GM21390 (cell line): ENCODE measurements around the gene ALKBH3.

Experiments used
- ATAC-seq: cut with Tn5 transposase; IDR thresholded peaks from one replicate; pipeline ENCODE4 v1.9.1; 2021; ENCODE audit not compliant: unreplicated experiment

The ALKBH3 gene

DNA sequence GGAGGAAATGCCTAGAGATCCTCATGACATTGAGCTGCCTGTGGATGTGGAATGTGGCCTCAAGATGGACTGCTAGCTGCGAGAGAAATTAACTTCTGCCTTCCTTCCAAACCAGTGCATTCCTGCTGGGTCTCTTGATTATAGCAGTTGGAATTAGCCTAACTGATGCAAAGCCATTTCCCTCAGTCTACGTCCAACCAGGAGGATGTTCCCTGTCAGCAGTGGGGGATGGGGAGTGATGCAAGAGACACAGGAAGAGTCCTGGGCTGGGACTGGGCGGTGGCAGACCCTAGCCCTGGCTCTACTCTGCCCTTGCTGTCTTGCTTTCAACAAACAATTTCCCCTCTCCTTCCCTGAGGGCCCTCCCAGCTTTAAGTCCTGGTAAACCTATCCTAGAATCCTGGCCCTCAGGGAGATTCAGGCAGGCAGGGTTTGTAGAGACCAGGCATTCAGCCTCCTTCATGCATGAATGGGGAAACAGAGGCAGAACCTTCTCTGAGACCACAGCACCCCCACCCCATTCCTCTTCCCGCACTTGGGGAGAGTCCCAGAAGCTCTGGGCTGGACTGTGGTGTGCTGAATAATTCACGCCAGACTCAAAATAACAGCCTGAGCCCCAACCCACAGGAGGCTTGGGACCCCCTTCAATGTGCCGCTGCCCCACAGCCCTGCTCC, 78.8 kb downstream of the ALKBH3 start:
- no peak for ATAC-seq

DNA sequence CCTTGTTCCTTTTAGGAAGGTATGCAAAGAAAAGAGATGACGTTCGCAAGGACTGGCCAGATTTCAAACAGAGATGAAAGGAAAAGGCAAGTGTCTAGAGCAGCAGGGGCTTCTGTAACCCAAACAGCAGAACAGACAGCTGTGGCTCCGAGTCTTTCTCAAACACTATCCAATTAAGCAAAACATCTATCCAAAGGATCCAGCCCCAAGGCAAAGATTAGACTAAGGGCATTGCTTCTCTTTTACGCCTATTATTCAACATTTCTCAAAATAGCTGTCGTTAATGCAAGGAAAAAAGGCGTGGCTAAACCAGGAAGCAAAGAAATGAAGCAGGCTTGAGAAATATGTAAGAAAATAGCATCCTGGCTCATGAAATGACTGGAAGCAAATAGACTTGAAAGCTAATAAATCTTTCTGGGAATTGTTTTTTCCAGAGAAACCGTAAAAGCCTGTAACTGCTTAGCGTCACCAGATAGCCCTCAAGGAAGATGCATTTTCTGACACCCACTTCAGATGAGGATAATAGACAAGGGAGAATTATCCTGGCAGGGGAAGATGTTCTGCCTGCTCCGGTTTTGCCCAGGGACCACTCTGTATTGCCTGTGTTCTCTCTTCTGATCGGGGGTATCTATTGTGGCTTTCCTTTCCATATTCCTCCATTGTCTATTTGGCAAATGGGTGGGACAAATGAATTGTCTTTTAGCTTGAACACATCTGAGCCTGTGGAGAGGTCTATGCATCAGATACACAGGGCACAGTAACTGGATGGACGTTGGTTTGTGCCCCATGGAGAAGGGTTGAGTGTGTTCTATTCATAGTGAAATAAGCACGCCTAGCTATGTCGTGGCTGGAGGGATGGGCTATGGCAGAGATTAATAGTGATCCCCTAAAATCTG, 82.0 kb downstream of the ALKBH3 start:
- no peak for ATAC-seq

DNA sequence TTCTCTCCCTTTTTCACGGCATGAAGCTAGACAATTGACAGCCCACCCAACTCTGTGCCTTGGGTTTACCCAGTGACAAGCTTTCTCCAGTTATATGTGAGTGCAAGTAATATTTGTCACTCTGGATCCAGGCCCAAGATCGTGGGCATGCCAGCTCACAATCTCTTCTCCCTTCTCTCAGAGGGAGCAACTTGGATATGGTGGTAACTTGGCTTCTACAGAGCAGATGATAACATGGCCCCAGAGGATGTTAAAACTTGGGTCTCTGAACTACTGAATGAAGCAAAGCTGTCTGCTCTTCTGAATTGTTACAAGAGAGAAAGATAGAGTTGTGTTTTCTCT, 82.6 kb downstream of the ALKBH3 start:
- ATAC-seq = no peak

DNA sequence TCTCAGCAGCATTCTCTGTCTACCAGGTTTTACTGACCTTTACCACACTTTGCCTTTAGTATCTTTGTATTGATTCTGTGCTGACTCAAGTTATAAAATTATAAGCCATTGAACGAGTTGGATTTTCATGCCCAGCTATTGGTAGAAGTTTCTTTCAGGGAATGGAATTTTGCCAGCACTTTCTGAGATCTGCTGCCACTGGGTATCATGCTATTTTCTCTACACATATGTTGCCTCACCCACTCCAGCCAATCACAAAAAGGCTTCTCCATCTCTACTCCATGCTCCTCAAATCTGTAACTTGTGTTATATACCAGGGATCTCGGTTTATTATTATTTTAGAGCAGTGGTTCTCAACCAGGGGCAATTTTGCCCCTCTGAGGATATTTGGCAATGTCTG, 87.0 kb downstream of the ALKBH3 start:
- no peak for ATAC-seq

DNA sequence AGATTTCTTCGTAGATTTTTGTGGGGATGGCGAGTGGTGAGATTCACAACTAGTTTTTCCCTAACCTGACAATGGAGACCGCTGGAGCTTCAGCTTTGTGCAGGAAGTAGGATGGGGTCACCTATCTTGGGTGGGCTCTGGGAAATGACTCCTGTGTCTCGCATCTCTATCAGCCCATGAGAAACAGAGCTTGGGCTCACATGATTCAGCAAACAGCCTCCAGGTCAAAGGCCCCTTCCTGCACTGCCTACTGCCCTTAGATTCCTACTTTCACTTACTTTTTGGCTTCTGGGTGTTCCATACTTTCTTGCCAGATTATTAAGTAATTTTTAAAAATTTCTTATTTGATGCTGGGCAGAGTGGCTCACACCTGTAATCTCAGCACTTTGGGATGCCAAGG, 88.1 kb downstream of the ALKBH3 start:
- ATAC-seq = no peak

DNA sequence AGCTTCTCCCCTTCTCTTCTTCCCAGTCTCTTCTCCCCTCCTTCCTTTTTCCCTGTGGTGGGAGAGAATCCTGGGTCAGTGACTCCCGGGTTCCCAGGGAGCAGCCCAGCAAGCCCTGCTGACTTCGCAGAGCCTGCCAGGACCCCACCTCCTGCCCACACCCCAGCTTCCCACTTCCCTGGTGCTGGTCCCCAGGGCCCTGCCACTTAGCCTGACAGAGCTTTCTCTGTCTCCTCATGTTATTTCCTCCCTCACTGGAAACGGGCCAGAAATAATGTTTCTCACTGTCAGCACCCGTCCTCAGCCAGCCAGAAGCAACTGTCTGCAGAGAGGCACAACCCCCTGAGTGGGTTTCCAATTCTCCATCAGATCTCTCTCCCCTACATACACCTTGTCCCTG, 88.9 kb downstream of the ALKBH3 start:
- no peak for ATAC-seq
